Measurements from ENCODE around the gene CPEB2. TPM values are rescaled to one million over a fixed set of nuclear protein-coding genes. Genes with fewer than 3 reads are reported as not detected.

CPEB2 gene
- total RNA-seq, 4 donors from 2014 or later = 12.5 to 24.3 (median 16.4) TPM

DNA sequence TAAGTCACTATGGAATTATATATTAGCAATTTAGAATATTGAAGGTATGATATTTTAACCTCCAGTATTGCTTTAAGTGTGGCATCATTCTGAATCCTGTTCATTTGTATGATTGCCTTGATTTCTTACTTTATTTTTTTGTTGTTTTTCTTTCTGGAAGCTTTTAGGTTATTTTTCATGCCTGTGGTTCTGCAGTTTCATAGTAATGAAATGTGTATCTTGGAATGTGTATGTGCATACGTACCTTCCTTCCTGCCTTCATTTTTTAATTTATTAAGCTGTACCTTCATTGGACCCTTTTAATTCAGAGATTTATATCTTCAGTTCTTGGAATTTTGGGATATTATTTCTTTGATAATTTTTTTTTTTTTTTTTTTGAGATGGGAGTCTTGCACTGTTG lies 22.1 kb downstream of the CPEB2 start:
- H3K27me3 ChIP-seq = no peaks in the 10 kb centered on the region
- peaks cover 11 to 17% of the 10 kb centered on the region in 2 donors for H3K4me1 ChIP-seq
- no peak for DNase-seq
- no peaks in the 10 kb centered on the region for H3K9me3 ChIP-seq
- WGBS, 2 donors = 0% methylated on average over 1 of the region's 1 CpG
- intact Hi-C loops (cut with DNase I) = no loop called here
- no peaks in the 10 kb centered on the region for H3K36me3 ChIP-seq
- H3K4me3 ChIP-seq (replicated peaks in 1 of 3) = no peak overlapping the region
- TF ChIP-seq CTCF (IDR thresholded peaks at IDR 0.05) (no peak), POLR2A (IDR thresholded peaks at IDR 0.05) (no peak)
- no peak overlapping the region for H3K27ac ChIP-seq

GRCh38 chr4:15025693-15026092 lies 23.4 kb downstream of the CPEB2 start:
- Histone ChIP-seq H3K27me3 (no peaks in the 10 kb centered on the region), H3K4me3 (replicated peaks in 1 of 3) (no peak overlapping the region), H3K4me1 (peaks cover 2 to 8% of the 10 kb centered on the region in 2 donors), H3K27ac (no peak overlapping the region), H3K9me3 (no peaks in the 10 kb centered on the region), H3K36me3 (no peaks in the 10 kb centered on the region)
- no peak for DNase-seq
- TF ChIP-seq CTCF (IDR thresholded peaks at IDR 0.05) = no peak
- TF ChIP-seq POLR2A (IDR thresholded peaks at IDR 0.05) = no peak
- WGBS, 2 donors = 82 to 83% methylated on average over 5 of the region's 5 CpGs
- intact Hi-C loops (cut with DNase I) = no loop called here

- intact Hi-C loops (cut with DNase I) = no loop called here
- Histone ChIP-seq H3K9me3 (no peaks in the 10 kb centered on the region), H3K4me3 (replicated peaks in 1 of 3) (no peak overlapping the region), H3K4me1 (peaks cover 4 to 12% of the 10 kb centered on the region in 2 donors), H3K27ac (no peak overlapping the region), H3K36me3 (no peaks in the 10 kb centered on the region), H3K27me3 (no peaks in the 10 kb centered on the region)
- WGBS, 2 donors = 83 to 87% methylated on average over 1 of the region's 1 CpG
- no peak for DNase-seq
- TF ChIP-seq POLR2A (IDR thresholded peaks at IDR 0.05) = no peak
- no peak for TF ChIP-seq CTCF (IDR thresholded peaks at IDR 0.05)
Measured at GRCh38 chr4:15027921-15028435, 25.7 kb downstream of the CPEB2 start.

DNA sequence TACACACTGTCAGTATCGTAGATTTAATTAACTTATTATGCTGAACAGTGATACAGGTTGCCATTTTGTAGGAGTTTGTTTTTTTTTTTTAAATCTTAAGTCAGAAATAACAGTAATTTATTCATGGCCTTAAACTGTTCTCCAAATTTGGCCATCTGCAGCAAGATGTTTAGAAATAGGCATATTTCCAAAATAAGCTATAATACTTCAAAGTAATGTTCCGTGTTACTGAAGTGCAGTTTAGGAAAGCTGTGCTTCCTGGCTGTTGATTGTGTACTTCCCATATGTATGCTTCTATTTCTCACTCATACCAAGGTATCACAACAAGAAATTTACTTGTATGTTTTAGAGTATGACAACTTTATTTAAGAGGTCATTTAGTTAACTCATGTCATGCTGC lies 28.9 kb downstream of the CPEB2 start:
- intact Hi-C loops (cut with DNase I) = no loop called here
- no peak for DNase-seq
- Histone ChIP-seq H3K9me3 (no peaks in the 10 kb centered on the region), H3K4me3 (replicated peaks in 1 of 3) (no peak overlapping the region), H3K27ac (no peak overlapping the region), H3K27me3 (no peaks in the 10 kb centered on the region), H3K36me3 (no peaks in the 10 kb centered on the region), H3K4me1 (peaks cover 4 to 14% of the 10 kb centered on the region in 2 donors)
- TF ChIP-seq CTCF (IDR thresholded peaks at IDR 0.05) (no peak), POLR2A (IDR thresholded peaks at IDR 0.05) (no peak)
- 78 to 84% methylated on average over 2 of the region's 2 CpGs for WGBS, 2 donors

- no peak for DNase-seq
- H3K4me1 ChIP-seq = peaks cover 4 to 14% of the 10 kb centered on the region in 2 donors
- intact Hi-C loops (cut with DNase I) = no loop called here
Measured at GRCh38 chr4:15031993-15032675, 29.9 kb downstream of the CPEB2 start.

More at GRCh38 chr4:15031993-15032675, 29.9 kb downstream of the CPEB2 start:
- Histone ChIP-seq H3K4me3 (replicated peaks in 1 of 3) (no peak overlapping the region), H3K27me3 (no peaks in the 10 kb centered on the region), H3K9me3 (no peaks in the 10 kb centered on the region), H3K36me3 (no peaks in the 10 kb centered on the region), H3K27ac (no peak overlapping the region)
- TF ChIP-seq POLR2A (IDR thresholded peaks at IDR 0.05) = no peak
- no peak for TF ChIP-seq CTCF (IDR thresholded peaks at IDR 0.05)
- WGBS, 2 donors = 73 to 88% methylated on average over 2 of the region's 2 CpGs

All from thyroid gland (tissue), 4 donors.